Activated effector memory CD4-positive, alpha-beta T cell treated with anti-CD3 and anti-CD28 coated beads, Interleukin-2, amount 50 U/mL, for 16 hours (primary cell): ENCODE results near the gene MCAM.

Source experiments
- DNase-seq: peaks from one replicate; pipeline ENCODE4 v3.0.0-alpha.2; 2020

MCAM gene

GRCh38 chr11:119316729-119317591 is at the start of gene MCAM:
MCAM (minus strand) TSS chr11:119317130; CDS start chr11:119317101, 29 bp downstream.
- no peak for DNase-seq

DNA sequence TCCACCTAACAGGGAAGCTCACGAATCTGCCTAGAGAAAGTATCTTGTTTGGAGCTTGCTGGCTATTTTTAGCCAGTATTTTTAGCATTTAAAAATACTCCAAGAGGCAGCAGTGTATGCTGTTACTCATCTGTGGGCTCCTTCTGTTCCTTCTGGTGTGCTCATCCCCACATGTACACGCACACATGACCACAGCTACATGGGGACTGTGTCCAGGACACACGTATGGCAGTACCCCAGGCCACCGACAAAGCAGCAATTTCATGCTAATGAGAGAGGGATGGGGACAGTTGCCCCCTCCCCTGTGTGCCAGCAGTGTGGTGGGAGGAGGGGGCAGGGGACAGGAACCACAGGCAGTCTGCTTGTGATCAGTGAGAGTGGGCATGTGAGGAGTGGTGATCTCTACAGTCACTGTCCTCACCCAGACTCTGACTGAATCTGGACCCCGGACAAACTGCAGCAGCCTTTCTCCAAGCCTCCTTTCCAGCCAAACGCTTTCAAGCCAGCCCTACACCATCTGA is 48.2 kb upstream of the MCAM start:
- no peak for DNase-seq

GRCh38 chr11:119363851-119364590 is 47.1 kb upstream of the MCAM start:
- DNase-seq: peak; percentile 85

DNA sequence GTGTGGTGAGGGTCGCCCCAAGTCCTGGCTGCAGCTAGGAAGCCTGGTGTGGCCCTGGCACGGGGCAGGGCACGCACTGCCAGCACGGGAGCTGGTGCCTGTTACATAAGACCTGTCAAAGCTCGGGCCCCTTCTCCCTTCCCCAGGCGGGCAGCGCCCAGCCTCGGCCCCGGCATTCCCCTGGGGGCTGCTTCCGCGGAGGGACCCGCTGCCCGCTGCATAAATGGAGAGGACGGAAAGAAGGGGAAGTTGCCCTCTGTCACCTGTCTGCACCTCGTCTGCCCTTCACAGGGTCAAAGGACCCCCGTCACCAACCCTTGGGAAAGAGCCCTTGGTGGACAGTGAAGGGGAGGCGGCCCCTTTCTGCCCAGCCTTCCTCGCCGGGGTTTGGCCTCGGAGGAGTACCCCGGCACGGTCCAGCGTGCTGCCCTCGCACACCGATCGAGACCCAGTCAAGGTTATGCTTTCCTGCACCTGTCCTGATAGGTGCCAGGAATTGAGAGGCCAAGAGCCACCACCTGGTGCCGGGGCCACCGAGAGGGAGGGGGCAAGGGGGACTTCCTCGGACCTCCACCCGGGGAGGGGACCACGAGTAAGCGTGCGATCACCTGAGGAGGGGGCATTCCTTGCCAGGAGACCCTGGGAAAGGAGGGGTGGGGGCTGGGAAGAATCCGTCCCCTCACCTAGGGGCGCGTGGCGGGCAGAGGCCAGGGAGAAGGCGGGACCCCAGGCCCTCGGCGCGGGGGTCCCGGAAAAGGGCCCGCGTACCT is 46.3 kb upstream of the MCAM start:
- no peak for DNase-seq

DNA sequence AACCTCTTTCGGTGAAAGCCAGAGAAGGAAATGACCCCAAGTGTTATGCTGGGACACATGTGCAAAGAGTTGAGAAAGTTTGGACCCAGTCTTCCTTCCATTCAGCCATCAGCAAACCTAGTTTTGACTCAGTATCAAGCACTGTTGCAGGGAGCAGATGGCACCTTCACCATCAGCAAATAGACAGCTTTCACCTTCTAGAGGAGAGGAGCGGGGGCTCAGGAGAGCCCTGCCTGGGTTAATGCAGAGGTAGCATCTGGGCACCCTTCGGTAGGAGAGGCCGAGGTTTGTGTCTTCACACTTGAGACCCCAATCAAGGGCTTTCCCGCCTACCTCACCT is 45.8 kb upstream of the MCAM start:
- no peak for DNase-seq

GRCh38 chr11:119361941-119362725 is 45.2 kb upstream of the MCAM start:
- no peak for DNase-seq

GRCh38 chr11:119361056-119361787 is 44.3 kb upstream of the MCAM start:
- DNase-seq: no peak

DNA sequence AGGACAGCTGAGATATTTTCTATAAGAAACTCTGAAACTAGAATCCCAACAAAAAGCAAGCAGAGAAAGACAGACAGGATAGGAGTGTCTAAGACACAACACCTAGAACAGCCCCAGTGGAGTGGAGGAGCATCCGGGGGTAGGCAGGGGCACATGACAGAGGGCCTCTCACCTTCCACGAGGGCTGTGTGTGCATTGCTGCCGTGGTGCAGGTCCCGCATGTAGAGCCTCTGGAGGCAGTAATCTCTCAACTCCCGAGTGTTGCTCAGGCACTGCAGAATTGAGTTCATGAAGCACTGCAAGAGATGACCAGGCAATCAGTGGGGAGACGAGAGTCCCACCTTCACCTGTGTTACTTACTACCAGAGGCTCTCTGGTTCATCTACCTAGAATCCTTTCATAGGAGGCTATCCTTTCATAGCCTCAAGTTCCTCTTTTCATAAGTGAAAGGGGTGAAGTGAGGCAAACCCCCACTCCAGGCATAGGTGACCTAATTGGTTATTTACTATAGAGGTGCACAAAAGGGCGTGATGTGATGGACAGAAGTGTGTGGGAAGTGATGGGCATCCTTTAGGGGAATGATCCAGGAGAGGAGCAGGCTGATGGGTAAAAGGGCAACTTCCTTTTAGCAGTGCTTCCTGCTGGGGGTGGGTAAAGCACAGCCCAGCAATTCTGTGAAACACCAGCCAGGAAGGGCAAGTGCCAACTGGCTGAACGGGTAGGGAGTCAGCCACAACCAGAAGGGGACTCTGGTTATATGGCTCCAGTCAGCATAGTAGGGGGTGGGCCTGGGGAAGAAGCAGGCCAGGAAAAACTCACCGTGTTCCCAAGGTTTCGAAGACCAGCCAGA is 42.7 kb upstream of the MCAM start:
- no peak for DNase-seq

GRCh38 chr11:119357074-119357473 is 40.1 kb upstream of the MCAM start:
- DNase-seq: no peak

DNA sequence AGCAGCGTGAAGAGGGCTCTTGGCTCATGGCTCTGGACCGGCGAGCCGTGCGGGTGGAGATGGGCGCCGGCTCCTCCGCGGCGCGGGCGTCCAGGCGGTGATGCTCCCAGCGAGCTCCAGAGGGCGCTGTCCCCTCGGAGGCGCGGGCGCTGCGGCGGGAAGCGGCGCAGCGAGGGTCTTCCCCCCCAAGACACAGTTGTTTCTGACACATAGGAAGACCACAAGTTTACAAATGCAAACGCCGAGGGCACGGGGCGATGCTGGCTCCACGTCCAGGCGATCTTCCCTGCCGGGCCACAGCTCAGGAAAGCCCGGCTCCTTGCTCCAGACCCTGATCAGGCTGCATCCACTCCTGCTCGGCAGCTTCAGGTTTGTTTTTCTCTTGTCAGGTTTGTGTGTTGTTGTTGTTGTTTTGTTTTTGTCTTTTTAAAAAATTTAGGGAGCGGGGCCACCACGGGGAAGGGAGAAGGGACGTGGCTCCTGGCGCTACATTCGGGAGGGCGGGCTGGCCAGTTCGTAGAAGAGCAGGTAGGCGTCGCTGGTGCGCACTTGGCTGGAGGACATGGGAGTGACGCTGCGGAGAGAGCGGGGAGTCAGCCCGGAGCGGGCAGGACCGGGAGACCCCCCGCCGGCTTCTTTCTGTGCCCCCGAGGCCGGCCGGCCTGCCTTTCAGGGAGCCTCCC is 39.6 kb upstream of the MCAM start:
- peak; percentile 88 for DNase-seq

DNA sequence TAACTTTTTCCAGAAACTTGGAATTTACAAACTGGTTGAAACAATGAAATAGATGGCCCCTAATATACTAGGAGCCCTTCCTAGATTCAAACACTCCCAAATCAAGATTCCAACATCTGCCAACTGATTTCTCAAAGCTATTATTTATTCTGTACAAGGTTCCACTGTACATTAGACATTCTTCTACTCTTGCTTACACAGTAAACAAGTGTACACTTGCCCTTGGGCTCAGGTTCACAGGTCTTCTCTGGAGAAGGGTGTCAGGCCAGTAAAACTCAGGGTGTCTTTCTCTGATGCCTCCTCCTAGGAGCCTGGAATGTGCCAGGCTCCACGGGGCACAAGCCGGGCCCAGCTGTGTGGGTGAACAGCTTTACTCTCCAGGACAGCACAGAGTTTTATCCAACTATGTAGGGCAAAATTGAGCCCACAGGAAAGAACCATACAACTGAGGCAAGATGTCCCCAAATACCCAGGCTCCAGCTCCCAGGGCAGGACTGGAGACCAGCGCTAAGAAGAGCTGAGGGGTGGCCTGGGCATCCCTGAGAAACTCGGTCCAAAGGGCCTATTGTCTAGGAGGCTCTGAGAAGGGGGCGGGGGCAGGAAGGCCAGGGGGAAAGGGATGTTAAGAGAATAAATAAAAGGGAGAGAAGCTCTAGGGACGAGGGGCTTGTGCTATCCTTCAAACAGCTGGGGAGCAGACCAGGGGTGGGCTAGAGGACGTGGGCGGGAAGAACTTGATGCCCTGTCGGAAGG is 38.3 kb upstream of the MCAM start:
- no peak for DNase-seq

GRCh38 chr11:119352857-119353260 is 35.9 kb upstream of the MCAM start:
- no peak for DNase-seq

DNA sequence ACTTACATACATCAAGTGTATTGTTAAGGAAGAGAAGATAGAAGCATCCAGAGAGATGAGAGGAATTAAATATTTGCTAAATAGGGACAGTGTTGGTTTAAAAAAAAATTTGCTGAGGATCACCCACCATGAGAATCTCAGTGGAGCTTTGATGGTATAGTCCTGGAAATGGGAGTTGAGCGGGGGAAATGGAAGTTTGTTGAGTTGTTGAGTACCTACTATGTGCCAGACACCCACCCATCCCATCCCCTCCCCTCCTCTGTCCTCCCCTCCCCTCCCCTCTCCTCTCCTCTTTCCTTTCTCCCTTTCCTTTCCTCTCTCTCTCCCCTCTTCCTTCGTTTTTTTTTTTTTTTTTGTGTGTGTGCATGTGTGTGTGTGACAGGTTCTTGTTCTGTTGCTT is 34.3 kb upstream of the MCAM start:
- no peak for DNase-seq

GRCh38 chr11:119350302-119350701 is 33.4 kb upstream of the MCAM start:
- no peak for DNase-seq

DNA sequence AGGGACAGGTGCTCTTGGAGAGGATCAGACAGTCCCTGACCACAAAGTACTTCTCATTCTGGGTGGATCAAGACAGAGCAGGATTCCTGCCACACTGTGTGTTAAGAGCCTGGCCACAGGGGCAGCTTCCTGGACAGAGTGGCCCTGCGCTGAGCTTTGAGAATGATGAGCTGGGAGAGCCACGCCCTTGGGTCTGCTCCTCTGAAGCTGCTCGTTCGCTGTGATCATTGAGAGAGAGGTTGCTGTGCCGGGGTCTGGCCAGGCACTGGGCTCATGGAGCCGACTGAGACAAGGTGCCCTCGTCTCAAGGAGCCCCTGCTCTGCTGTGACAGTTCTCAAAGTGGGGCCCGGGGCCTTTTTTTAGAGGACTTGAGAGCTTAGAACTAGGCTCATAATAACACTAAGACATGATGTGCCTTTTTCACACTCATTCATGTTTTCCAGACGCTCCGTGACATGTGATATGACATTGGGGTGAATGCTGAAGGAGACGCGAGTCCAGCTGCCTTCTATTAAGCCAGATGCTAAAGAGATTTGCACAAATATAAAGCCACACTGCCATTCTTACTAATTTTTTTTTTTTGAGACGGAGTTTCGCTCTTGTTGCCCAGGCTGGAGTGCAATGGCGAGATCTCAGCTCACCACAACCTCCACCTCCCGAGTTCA is 31.1 kb upstream of the MCAM start:
- DNase-seq: no peak

DNA sequence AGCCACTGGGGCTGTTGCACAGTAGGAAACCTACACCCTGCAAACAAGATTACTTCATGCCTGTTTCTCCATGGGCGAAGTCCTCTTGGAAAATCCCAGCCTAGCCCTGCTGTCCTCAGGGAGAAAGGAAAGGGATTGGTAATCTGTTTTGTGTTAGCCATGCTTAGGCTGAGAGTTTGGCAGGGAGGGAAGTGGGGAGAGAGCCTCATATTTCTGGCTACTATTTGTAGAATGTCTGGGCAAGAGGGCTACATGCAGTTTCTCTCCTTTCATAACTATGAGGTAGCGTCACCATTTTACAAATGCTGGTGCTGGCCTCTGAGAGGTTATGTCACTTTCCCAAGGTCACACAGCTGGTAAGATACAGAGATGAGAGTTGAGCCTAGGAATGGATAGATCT is 30.3 kb upstream of the MCAM start:
- no peak for DNase-seq

- no peak for DNase-seq
These were observed 29.7 kb upstream of the MCAM start, which contains the start of gene MFRP for GRCh38 chr11:119346605-119347004. MFRP (minus strand) TSS chr11:119346705; CDS start chr11:119346513, 192 bp downstream.

- no peak for DNase-seq
These were observed 28.8 kb upstream of the MCAM start for GRCh38 chr11:119345685-119346084.
